GM12864 (cell line): ENCODE measurements around the gene KIF6.
"Not testable (repeated sequence)": the region's sequence is repeated elsewhere in the genome, so short reads cannot be mapped to it uniquely, and the experiment has no call there.

Source experiments
- DNase-seq: peaks from one replicate; pipeline ENCODE4 v3.0.0-alpha.2; 2011; ENCODE audit warnings: low read depth
- H3K4me3 ChIP-seq: 2 replicates; pipeline ENCODE4 v1.5.1; 2011; ENCODE audit warnings: mild to moderate bottlenecking, low read depth, low read length, control low read depth
- CTCF ChIP-seq: IDR thresholded peaks from 2 replicates; pipeline ENCODE4 v1.5.1; 2011; ENCODE audit warnings: low read depth, mild to moderate bottlenecking, moderate library complexity, low read length, control low read depth, inconsistent platforms; ENCODE audit errors: missing control alignments

KIF6 gene

DNA sequence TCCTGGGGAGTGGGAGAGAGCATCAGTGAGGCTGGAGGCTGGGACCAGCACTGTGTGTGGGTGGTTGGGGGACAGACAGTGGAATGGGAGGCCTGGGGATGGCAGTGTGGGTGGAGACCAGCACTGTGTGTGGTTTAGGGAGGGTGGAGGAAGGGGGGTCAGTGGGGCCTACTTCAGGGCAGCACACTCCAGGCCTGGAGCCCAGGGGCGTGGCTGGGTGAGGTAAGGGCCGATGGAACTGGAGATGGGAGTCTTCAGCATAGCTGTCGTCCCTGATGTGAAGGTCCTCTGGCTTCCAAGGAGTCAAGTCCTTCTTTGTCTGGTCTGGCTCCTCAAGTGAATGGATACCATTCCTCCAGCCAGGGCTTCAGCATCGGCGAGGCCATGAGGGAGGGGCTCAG lies 429.6 kb downstream of the KIF6 start:
- no peak for TF ChIP-seq CTCF
- no peak for DNase-seq
- no peak overlapping the region for H3K4me3 ChIP-seq

- no peak for DNase-seq
- H3K4me3 ChIP-seq, result no peak overlapping the region
- no peak for TF ChIP-seq CTCF
These were observed 430.3 kb downstream of the KIF6 start for GRCh38 chr6:39294899-39295298.

GRCh38 chr6:39294133-39294532 lies 431.1 kb downstream of the KIF6 start:
- no peak for TF ChIP-seq CTCF
- no peak overlapping the region for H3K4me3 ChIP-seq
- DNase-seq, result no peak

GRCh38 chr6:39292637-39293036 lies 432.6 kb downstream of the KIF6 start:
- H3K4me3 ChIP-seq, result no peak overlapping the region
- no peak for TF ChIP-seq CTCF
- no peak for DNase-seq

DNA sequence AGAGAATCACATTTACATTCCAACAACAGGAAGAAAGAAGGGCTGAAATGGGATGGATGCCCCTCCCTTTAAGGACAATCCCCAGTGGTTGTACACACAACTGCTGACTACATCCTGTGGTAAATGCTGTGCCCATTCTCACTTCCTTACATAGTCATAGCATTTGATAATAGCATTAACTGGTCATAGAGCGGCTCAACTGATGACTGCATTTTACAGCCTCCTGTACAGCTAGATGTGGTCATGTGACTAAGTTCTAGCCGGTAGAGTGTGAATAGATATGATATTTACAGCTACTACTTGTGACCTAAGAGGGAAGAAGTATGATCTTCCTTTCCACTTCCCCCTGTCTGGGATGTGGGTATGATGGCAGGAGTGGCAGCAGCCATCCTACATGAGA lies 435.7 kb downstream of the KIF6 start:
- no peak for TF ChIP-seq CTCF
- no peak overlapping the region for H3K4me3 ChIP-seq
- no peak for DNase-seq

GRCh38 chr6:39287601-39288000 lies 437.6 kb downstream of the KIF6 start:
- DNase-seq, result no peak
- H3K4me3 ChIP-seq, result no peak overlapping the region
- no peak for TF ChIP-seq CTCF

DNA sequence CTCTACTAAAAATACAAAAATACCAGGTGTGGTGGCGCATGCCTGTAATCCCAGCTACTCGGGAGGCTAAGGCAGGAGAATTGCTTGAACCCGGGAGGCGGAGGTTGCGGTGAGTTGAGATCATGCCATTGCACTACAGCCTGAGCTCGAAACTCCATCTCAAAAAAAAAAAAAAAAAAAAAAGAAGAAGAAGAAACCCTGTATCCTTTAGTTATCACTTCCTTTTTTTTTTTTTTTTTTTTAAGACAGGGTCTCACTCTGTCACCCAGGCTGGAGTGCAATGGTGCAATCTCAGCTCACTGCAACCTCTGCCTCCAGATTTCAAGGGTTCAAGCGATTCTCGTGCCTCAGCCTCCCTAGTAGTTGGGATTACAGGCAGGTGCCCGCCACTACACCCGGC lies 438.6 kb downstream of the KIF6 start:
- not testable (repeated sequence) for H3K4me3 ChIP-seq, DNase-seq

DNA sequence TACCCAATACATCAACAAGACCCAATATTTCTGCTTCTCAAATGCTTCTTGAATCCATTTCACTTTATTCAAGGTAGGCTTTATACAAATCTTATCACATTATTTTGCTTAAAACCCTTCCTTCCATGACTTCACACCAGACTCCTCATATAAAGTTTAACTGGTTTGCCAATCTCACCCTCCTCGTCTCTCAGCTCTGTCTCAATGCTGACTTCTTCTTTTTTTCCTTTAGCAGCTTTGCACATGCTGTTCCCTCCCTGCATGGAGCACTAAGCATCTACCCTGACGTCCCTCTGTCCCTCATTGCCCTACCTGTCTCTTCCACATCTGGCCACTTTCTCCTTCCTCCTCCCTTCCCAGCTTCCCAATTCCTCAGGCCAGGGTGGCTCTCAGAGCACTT lies 442.4 kb downstream of the KIF6 start:
- no peak for DNase-seq
- no peak overlapping the region for H3K4me3 ChIP-seq

More for the DNA sequence above, 442.4 kb downstream of the KIF6 start:
- TF ChIP-seq CTCF, result no peak
